ENCODE data around the gene RHBDD3. TPM values are rescaled to one million over a fixed set of nuclear protein-coding genes. Genes with fewer than 3 reads are reported as not detected.
A peak's percentile ranks its signal among the peaks of the same experiment; 100 is the strongest.

The RHBDD3 gene
- total RNA-seq, 1 donor from 2014 or later: 35.6 TPM

DNA sequence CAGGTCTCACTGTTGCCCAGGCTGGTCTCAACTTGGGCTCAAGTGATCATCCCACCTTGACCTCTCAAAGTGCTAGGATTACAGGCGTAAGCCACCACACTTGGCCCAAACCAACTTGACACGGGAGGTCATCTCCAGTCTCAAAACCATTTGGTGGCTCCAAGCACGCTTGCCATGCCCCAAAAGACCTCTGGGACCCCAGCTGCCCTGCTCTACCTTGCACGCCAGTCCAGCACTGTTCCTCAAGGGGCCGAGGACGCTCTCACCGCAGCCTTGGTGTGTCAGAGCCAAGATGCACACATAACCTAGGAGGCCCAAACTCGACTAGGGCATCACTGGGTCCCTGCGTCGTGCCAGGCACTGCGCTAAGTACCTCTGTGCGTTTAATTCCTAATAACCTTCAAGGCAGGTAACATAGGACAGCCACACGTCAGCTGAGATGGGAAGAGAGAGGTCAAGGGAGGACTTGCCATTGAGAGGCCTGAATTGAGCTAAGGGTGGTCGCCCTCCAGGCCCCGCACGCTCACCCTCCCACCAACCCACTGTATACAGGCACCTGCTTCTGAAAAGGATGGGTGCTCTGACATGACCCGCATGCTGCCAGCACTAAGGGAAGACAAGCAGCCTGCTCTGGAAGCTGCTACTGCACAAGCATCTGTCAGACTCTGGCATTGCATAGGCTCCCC is 34.1 kb upstream of the RHBDD3 start:
- Mint-ChIP-seq H3K27ac (ENCODE audit: unreplicated experiment) (peak overlapping the region; percentile 58), H3K27me3 (ENCODE audit: low read depth, unreplicated experiment) (no peaks in the 10 kb centered on the region), H3K4me1 (ENCODE audit: low read depth, unreplicated experiment) (no peaks in the 10 kb centered on the region), H3K9me3 (ENCODE audit: unreplicated experiment) (peaks cover 5% of the 10 kb centered on the region), H3K4me3 (ENCODE audit: unreplicated experiment) (no peak overlapping the region), H3K36me3 (ENCODE audit: low read depth, unreplicated experiment) (peaks cover 20% of the 10 kb centered on the region)
- H3K9ac ChIP-seq (ENCODE audit: low read length): no peak overlapping the region
- no peaks in the 10 kb centered on the region for H3K27me3 ChIP-seq (ENCODE audit: insufficient read depth, low read length)
- peaks cover 31% of the 10 kb centered on the region for H3K36me3 ChIP-seq (ENCODE audit: insufficient read depth, low read length)
- no peak overlapping the region for H3K27ac ChIP-seq (ENCODE audit: low read depth, low read length)
- no peak for TF ChIP-seq EZH2 (IDR thresholded peaks at IDR 0.05; ENCODE audit: insufficient read depth, low read length)
- FAIRE-seq: no peak
- no peak for DNase-seq (ENCODE audit: low read depth)
- no peak overlapping the region for H3K4me3 ChIP-seq (ENCODE audit: insufficient read depth, low read depth, low read length)
- no peak overlapping the region for H3K4me2 ChIP-seq (ENCODE audit: low read length)
- peaks cover 52% of the 10 kb centered on the region for H4K20me1 ChIP-seq (ENCODE audit: insufficient read depth, low read length)
- peaks cover 7% of the 10 kb centered on the region for H3K4me1 ChIP-seq (ENCODE audit: insufficient read depth, low read length)
- no peaks in the 10 kb centered on the region for H3K9me3 ChIP-seq (ENCODE audit: insufficient read depth, low read depth, low read length)
- no peak overlapping the region for H2AFZ ChIP-seq (ENCODE audit: low read depth, low read length)
- H3K79me2 ChIP-seq (ENCODE audit: insufficient read depth, low read length): no peaks in the 10 kb centered on the region

DNA sequence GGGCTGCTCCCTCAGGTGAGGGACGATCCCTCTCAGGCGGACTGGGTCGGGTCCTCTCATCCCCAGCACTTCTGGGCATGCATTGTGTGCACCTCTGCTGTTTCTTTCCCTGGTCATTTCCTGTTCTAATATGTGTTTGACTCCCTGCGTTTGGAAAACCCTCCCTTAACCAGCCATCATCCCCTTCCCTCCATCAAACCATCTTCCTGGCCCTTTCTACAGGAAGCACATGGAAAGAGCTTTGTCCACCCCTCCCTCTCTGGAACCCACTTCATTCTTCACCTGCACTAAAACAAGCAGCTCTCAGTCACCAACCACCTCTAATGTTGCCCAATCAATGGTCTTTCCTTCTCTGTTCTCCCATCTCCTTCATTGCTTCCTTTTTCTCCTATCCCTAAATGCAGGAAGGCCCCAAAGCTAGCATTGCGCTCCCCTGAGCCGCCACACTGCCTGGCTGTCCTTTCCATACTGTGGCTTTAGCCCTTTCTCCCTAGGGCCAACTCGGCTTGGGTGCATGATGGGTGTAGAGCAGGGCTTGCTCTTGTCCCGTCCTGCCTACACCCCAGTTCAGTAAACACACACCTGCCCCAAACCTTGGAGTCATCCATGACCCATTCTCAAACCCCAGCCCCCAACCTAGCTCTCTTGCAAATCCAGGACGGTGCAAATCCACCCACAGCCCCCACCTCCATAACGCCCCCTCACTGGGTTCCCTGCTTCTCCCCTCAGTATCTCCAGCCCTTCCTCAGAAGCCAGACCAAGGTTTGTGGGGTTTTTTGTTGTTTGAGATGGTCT is 33.2 kb upstream of the RHBDD3 start:
- H3K9ac ChIP-seq (ENCODE audit: low read length): no peak overlapping the region
- H3K79me2 ChIP-seq (ENCODE audit: insufficient read depth, low read length): no peaks in the 10 kb centered on the region
- H3K9me3 ChIP-seq (ENCODE audit: insufficient read depth, low read depth, low read length): no peaks in the 10 kb centered on the region
- H3K4me1 ChIP-seq (ENCODE audit: insufficient read depth, low read length): peaks cover 2% of the 10 kb centered on the region
- no peak for TF ChIP-seq EZH2 (IDR thresholded peaks at IDR 0.05; ENCODE audit: insufficient read depth, low read length)
- TF ChIP-seq, protein P1, sequence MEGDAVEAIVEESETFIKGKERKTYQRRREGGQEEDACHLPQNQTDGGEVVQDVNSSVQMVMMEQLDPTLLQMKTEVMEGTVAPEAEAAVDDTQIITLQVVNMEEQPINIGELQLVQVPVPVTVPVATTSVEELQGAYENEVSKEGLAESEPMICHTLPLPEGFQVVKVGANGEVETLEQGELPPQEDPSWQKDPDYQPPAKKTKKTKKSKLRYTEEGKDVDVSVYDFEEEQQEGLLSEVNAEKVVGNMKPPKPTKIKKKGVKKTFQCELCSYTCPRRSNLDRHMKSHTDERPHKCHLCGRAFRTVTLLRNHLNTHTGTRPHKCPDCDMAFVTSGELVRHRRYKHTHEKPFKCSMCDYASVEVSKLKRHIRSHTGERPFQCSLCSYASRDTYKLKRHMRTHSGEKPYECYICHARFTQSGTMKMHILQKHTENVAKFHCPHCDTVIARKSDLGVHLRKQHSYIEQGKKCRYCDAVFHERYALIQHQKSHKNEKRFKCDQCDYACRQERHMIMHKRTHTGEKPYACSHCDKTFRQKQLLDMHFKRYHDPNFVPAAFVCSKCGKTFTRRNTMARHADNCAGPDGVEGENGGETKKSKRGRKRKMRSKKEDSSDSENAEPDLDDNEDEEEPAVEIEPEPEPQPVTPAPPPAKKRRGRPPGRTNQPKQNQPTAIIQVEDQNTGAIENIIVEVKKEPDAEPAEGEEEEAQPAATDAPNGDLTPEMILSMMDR (IDR thresholded peaks at IDR 0.05; ENCODE audit: insufficient read depth, low read depth, low read length): no peak
- H3K4me2 ChIP-seq (ENCODE audit: low read length): no peak overlapping the region
- H3K27ac ChIP-seq (ENCODE audit: low read depth, low read length): no peak overlapping the region
- Mint-ChIP-seq H3K4me1 (ENCODE audit: low read depth, unreplicated experiment) (no peaks in the 10 kb centered on the region), H3K9me3 (ENCODE audit: unreplicated experiment) (peaks cover 5% of the 10 kb centered on the region), H3K4me3 (ENCODE audit: unreplicated experiment) (no peak overlapping the region), H3K36me3 (ENCODE audit: low read depth, unreplicated experiment) (peaks cover 23% of the 10 kb centered on the region), H3K27ac (ENCODE audit: unreplicated experiment) (peak overlapping the region; percentile 18), H3K27me3 (ENCODE audit: low read depth, unreplicated experiment) (no peaks in the 10 kb centered on the region)
- H3K27me3 ChIP-seq (ENCODE audit: insufficient read depth, low read length): no peaks in the 10 kb centered on the region
- no peak overlapping the region for H3K4me3 ChIP-seq (ENCODE audit: insufficient read depth, low read depth, low read length)
- FAIRE-seq (no peak), DNase-seq (ENCODE audit: low read depth) (no peak)
- no peak overlapping the region for H2AFZ ChIP-seq (ENCODE audit: low read depth, low read length)
- H4K20me1 ChIP-seq (ENCODE audit: insufficient read depth, low read length): peaks cover 58% of the 10 kb centered on the region
- H3K36me3 ChIP-seq (ENCODE audit: insufficient read depth, low read length): peaks cover 39% of the 10 kb centered on the region

DNA sequence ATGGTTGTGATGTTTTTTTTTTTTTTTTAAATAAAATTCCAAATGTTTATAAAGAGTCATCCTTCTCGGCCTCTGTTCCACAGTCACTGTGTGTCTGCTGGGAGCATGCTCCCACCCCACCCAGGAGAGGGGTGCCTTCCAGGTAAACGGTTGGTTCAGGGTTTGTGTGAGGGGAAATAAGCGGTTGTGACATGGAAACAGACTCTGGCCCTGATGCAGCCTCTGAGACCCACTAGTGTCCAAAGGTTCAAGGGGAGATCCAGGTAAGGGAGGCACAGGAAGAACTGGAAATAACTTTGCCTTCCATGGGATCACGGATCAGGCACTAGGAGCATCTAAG is 32.7 kb upstream of the RHBDD3 start:
- H3K9me3 Mint-ChIP-seq (ENCODE audit: unreplicated experiment): peaks cover 5% of the 10 kb centered on the region
- Histone ChIP-seq H3K4me2 (ENCODE audit: low read length) (no peak overlapping the region), H3K36me3 (ENCODE audit: insufficient read depth, low read length) (peaks cover 45% of the 10 kb centered on the region), H3K9ac (ENCODE audit: low read length) (no peak overlapping the region), H3K27me3 (ENCODE audit: insufficient read depth, low read length) (no peaks in the 10 kb centered on the region), H3K27ac (ENCODE audit: low read depth, low read length) (no peak overlapping the region), H3K4me1 (ENCODE audit: insufficient read depth, low read length) (no peaks in the 10 kb centered on the region), H3K79me2 (ENCODE audit: insufficient read depth, low read length) (peaks cover 3% of the 10 kb centered on the region), H3K4me3 (ENCODE audit: insufficient read depth, low read depth, low read length) (no peak overlapping the region), H3K9me3 (ENCODE audit: insufficient read depth, low read depth, low read length) (no peaks in the 10 kb centered on the region), H2AFZ (ENCODE audit: low read depth, low read length) (no peak overlapping the region), H4K20me1 (ENCODE audit: insufficient read depth, low read length) (peaks cover 64% of the 10 kb centered on the region)
- no peaks in the 10 kb centered on the region for H3K27me3 Mint-ChIP-seq (ENCODE audit: low read depth, unreplicated experiment)
- no peak for DNase-seq (ENCODE audit: low read depth)
- TF ChIP-seq EZH2 (IDR thresholded peaks at IDR 0.05; ENCODE audit: insufficient read depth, low read length): no peak
- TF ChIP-seq, protein P1 (IDR thresholded peaks at IDR 0.05; ENCODE audit: insufficient read depth, low read depth, low read length): no peak
- H3K4me1 Mint-ChIP-seq (ENCODE audit: low read depth, unreplicated experiment): no peaks in the 10 kb centered on the region
- peaks cover 26% of the 10 kb centered on the region for H3K36me3 Mint-ChIP-seq (ENCODE audit: low read depth, unreplicated experiment)
- H3K4me3 Mint-ChIP-seq (ENCODE audit: unreplicated experiment): no peak overlapping the region
- FAIRE-seq: no peak
- no peak overlapping the region for H3K27ac Mint-ChIP-seq (ENCODE audit: unreplicated experiment)
